H1 (cell line): ENCODE data around the gene COQ5. TPM values are rescaled to one million over a fixed set of nuclear protein-coding genes. Genes with fewer than 3 reads are reported as not detected.

Experiments
- CBX5 ChIP-seq: fragments of 300-800, 300-1000 bp; sonication (generic); IDR thresholded peaks from 2 replicates; pipeline ENCODE4 v1.7.1; 2016; ENCODE audit warnings: antibody characterized with exemption, low read length, low read depth
- KDM1A ChIP-seq: fragments of 200-600, 300-600 bp; sonication (generic); IDR thresholded peaks from 2 replicates; pipeline ENCODE4 v1.7.1; 2016; ENCODE audit warnings: mild to moderate bottlenecking, low read length, borderline replicate concordance
- SP1 ChIP-seq: IDR thresholded peaks from 2 replicates; pipeline ENCODE4 v1.6.1; 2011; ENCODE audit warnings: low read depth, low read length
- TEAD4 ChIP-seq: IDR thresholded peaks from 2 replicates; pipeline ENCODE4 v1.6.1; 2012; ENCODE audit warnings: low read depth, low read length, inconsistent platforms, mixed read lengths
- polyA plus RNA-seq, 7 experiments: library from polyadenylated mRNA; depleted of rRNA in 3 of 7; stranded (reverse) in 5 of 7; unstranded in 2 of 7; fragments of >200 nt in 5 of 7; fragments of 200-250 nt in 2 of 7; gene quantifications; 1 replicate in 5 of 7; 2 replicates in 1 of 7; 4 replicates in 1 of 7; pipeline versions ENCODE4 v1.2.1 to v1.2.3, GENCODE V29; 2011 to 2013; ENCODE audit warnings: missing spikeins in 2 of 7, mixed read lengths in 2 of 7
- total RNA-seq: library from RNA; stranded (reverse); fragmentation: NEBNext Ultra II Directional; extraction: Animal tissue kit (Norgen Biotek cat#: 25700); gene quantifications from 2 replicates; pipeline ENCODE4 v1.2.1, GENCODE V29; 2021
- TF ChIP-seq, protein P1 (sequence below): fragments of 300-600 bp; sonication (generic); IDR thresholded peaks from 2 replicates; pipeline ENCODE4 v1.7.1; 2012; ENCODE audit warnings: low read length, moderate library complexity, mild to moderate bottlenecking, inconsistent platforms; ENCODE audit not compliant: insufficient replicate concordance

COQ5 gene
- total and polyA plus RNA-seq, 2 of the 8 experiments (the other 6 are each of a cell fraction or from before 2014, with no cell fraction given): 35.1 to 35.8 TPM

- TF ChIP-seq, protein P1, sequence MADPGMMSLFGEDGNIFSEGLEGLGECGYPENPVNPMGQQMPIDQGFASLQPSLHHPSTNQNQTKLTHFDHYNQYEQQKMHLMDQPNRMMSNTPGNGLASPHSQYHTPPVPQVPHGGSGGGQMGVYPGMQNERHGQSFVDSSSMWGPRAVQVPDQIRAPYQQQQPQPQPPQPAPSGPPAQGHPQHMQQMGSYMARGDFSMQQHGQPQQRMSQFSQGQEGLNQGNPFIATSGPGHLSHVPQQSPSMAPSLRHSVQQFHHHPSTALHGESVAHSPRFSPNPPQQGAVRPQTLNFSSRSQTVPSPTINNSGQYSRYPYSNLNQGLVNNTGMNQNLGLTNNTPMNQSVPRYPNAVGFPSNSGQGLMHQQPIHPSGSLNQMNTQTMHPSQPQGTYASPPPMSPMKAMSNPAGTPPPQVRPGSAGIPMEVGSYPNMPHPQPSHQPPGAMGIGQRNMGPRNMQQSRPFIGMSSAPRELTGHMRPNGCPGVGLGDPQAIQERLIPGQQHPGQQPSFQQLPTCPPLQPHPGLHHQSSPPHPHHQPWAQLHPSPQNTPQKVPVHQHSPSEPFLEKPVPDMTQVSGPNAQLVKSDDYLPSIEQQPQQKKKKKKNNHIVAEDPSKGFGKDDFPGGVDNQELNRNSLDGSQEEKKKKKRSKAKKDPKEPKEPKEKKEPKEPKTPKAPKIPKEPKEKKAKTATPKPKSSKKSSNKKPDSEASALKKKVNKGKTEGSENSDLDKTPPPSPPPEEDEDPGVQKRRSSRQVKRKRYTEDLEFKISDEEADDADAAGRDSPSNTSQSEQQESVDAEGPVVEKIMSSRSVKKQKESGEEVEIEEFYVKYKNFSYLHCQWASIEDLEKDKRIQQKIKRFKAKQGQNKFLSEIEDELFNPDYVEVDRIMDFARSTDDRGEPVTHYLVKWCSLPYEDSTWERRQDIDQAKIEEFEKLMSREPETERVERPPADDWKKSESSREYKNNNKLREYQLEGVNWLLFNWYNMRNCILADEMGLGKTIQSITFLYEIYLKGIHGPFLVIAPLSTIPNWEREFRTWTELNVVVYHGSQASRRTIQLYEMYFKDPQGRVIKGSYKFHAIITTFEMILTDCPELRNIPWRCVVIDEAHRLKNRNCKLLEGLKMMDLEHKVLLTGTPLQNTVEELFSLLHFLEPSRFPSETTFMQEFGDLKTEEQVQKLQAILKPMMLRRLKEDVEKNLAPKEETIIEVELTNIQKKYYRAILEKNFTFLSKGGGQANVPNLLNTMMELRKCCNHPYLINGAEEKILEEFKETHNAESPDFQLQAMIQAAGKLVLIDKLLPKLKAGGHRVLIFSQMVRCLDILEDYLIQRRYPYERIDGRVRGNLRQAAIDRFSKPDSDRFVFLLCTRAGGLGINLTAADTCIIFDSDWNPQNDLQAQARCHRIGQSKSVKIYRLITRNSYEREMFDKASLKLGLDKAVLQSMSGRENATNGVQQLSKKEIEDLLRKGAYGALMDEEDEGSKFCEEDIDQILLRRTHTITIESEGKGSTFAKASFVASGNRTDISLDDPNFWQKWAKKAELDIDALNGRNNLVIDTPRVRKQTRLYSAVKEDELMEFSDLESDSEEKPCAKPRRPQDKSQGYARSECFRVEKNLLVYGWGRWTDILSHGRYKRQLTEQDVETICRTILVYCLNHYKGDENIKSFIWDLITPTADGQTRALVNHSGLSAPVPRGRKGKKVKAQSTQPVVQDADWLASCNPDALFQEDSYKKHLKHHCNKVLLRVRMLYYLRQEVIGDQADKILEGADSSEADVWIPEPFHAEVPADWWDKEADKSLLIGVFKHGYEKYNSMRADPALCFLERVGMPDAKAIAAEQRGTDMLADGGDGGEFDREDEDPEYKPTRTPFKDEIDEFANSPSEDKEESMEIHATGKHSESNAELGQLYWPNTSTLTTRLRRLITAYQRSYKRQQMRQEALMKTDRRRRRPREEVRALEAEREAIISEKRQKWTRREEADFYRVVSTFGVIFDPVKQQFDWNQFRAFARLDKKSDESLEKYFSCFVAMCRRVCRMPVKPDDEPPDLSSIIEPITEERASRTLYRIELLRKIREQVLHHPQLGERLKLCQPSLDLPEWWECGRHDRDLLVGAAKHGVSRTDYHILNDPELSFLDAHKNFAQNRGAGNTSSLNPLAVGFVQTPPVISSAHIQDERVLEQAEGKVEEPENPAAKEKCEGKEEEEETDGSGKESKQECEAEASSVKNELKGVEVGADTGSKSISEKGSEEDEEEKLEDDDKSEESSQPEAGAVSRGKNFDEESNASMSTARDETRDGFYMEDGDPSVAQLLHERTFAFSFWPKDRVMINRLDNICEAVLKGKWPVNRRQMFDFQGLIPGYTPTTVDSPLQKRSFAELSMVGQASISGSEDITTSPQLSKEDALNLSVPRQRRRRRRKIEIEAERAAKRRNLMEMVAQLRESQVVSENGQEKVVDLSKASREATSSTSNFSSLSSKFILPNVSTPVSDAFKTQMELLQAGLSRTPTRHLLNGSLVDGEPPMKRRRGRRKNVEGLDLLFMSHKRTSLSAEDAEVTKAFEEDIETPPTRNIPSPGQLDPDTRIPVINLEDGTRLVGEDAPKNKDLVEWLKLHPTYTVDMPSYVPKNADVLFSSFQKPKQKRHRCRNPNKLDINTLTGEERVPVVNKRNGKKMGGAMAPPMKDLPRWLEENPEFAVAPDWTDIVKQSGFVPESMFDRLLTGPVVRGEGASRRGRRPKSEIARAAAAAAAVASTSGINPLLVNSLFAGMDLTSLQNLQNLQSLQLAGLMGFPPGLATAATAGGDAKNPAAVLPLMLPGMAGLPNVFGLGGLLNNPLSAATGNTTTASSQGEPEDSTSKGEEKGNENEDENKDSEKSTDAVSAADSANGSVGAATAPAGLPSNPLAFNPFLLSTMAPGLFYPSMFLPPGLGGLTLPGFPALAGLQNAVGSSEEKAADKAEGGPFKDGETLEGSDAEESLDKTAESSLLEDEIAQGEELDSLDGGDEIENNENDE: no peak
- TF ChIP-seq KDM1A: no peak
- TF ChIP-seq TEAD4: no peak
- TF ChIP-seq CBX5: no peak
- TF ChIP-seq SP1: no peak
Measured at GRCh38 chr12:120488057-120488640, 40.8 kb downstream of the COQ5 start (continued).
